MM.1S (cell line): Measurements from ENCODE around the gene FGD4.

Experiments used
- DNase-seq: peaks from one replicate; pipeline ENCODE4 v3.0.0-alpha.2; 2015
- H2AFZ ChIP-seq: fragments of 300-600 bp; sonication (generic); 2 replicates; pipeline ENCODE4 v1.6.0; 2016; ENCODE audit warnings: antibody characterized with exemption, low read length
- H3F3A ChIP-seq: fragments of 300-600 bp; sonication (generic); 2 replicates; pipeline ENCODE4 v1.6.1; 2016; ENCODE audit warnings: mild to moderate bottlenecking, antibody characterized with exemption, low read length, moderate library complexity, mixed read lengths; ENCODE audit not compliant: insufficient read depth
- H3K27ac ChIP-seq: fragments of 300-600 bp; sonication (generic); 2 replicates; pipeline ENCODE4 v1.5.1; 2016; ENCODE audit warnings: mild to moderate bottlenecking, low read length
- H3K27me3 ChIP-seq: fragments of 300-600 bp; sonication (generic); replicated peaks from 2 replicates; pipeline ENCODE4 v1.6.0; 2016; ENCODE audit warnings: low read length; ENCODE audit not compliant: insufficient read depth
- H3K36me3 ChIP-seq: fragments of 300-600 bp; sonication (generic); replicated peaks from 2 replicates; pipeline ENCODE4 v1.6.1; 2016; ENCODE audit warnings: mild to moderate bottlenecking, low read length, mixed read lengths; ENCODE audit not compliant: insufficient read depth
- H3K4me1 ChIP-seq: fragments of 300-600 bp; sonication (generic); 2 replicates; pipeline ENCODE4 v1.6.1; 2016; ENCODE audit warnings: low read length, mixed read lengths
- H3K4me2 ChIP-seq: fragments of 300-600 bp; sonication (generic); 2 replicates; pipeline ENCODE4 v1.6.0; 2016; ENCODE audit warnings: low read depth, low read length
- H3K4me3 ChIP-seq: fragments of 300-600 bp; sonication (generic); 2 replicates; pipeline ENCODE4 v1.5.1; 2016; ENCODE audit warnings: low read length, mixed read lengths
- H3K79me2 ChIP-seq: fragments of 300-600 bp; sonication (generic); 2 replicates; pipeline ENCODE4 v1.6.1; 2016; ENCODE audit warnings: mixed run types, low read length, mixed read lengths
- H3K9ac ChIP-seq: fragments of 300-600 bp; sonication (generic); 2 replicates; pipeline ENCODE4 v1.6.1; 2016; ENCODE audit warnings: low read length, mixed read lengths
- H3K9me2 ChIP-seq: fragments of 300-600 bp; sonication (generic); replicated peaks from 2 replicates; pipeline ENCODE4 v1.6.1; 2016; ENCODE audit warnings: mild to moderate bottlenecking, low read length, mixed read lengths; ENCODE audit not compliant: insufficient read depth
- H3K9me3 ChIP-seq: fragments of 300-600 bp; sonication (generic); replicated peaks from 2 replicates; pipeline ENCODE4 v1.6.1; 2016; ENCODE audit warnings: mild to moderate bottlenecking, low read length, mixed read lengths; ENCODE audit not compliant: insufficient read depth
- H4K20me1 ChIP-seq: fragments of 300-600 bp; sonication (generic); 2 replicates; pipeline ENCODE4 v1.6.1; 2016; ENCODE audit warnings: mild to moderate bottlenecking, low read length, moderate library complexity, mixed read lengths; ENCODE audit not compliant: insufficient read depth
- EZH2 ChIP-seq: fragments of 300-600 bp; sonication (generic); optimal IDR thresholded peaks from 2 replicates; pipeline ENCODE3; 2017; ENCODE audit warnings: low read depth, mild to moderate bottlenecking, antibody characterized with exemption, low read length, mixed read lengths
- EZH2phosphoT487 ChIP-seq: fragments of 300-600 bp; sonication (generic); IDR thresholded peaks from 2 replicates; pipeline ENCODE4 v1.6.1; 2018; ENCODE audit warnings: antibody characterized with exemption, low read length
- TF ChIP-seq, protein P1 (sequence below): fragments of 300-600 bp; sonication (generic); IDR thresholded peaks from 2 replicates; pipeline ENCODE4 v1.5.1; 2016; ENCODE audit warnings: antibody characterized with exemption, low read length, mixed read lengths

Gene FGD4

DNA sequence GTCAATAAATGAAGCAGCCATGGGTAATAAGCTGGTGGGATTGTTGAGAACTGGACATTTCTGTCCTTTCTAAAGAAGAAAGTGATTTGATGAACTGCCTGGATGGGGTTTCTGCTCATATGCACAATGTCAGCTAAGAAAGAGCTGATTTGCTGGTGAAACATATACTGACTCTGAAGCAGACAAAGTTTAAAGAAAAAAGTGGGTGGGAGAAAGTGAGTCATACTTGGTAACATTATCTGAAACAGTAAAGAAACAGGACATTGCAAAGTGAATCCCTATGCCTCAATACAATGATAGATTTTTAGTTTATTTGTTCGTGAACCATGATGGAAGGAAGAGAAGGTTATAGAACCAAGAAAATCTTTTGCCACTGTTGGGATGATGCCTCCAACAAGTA is 184.2 kb downstream of the FGD4 start:
- no peak for TF ChIP-seq EZH2phosphoT487
- no peak overlapping the region for H3K4me3 ChIP-seq
- H3K36me3 ChIP-seq: peaks cover 11% of the 10 kb centered on the region; the same call in 1 of the 2 replicates
- H3K9ac ChIP-seq: no peak overlapping the region
- no peaks in the 10 kb centered on the region for H3F3A ChIP-seq
- no peaks in the 10 kb centered on the region for H3K9me3 ChIP-seq
- H3K27ac ChIP-seq: no peak overlapping the region
- H3K27me3 ChIP-seq: no peaks in the 10 kb centered on the region
- DNase-seq: no peak
- H3K9me2 ChIP-seq: no peaks in the 10 kb centered on the region
- no peaks in the 10 kb centered on the region for H4K20me1 ChIP-seq
- H3K4me2 ChIP-seq: no peak overlapping the region
- peaks cover 53% of the 10 kb centered on the region for H3K79me2 ChIP-seq
- no peaks in the 10 kb centered on the region for H3K4me1 ChIP-seq
- H2AFZ ChIP-seq: no peak overlapping the region

DNA sequence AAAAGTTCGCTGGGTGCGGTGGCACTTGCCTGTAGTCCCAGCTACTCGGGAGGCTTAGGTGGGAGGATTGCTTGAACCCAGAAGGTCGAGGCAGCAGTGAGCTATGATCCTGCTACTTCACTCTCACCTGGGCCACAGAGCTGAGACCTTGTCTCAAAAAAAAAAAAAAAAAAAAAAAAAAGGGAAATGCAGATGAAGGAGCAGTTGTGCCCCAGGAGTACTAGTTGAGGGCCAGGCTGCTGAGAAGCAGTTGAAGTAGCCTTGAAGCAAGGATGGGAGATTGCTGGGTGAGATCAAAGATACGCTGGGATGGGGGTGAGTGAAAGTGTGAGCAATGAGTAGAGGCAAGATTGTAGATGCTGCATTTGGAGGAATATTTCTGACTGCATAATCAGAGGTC is 186.3 kb downstream of the FGD4 start:
- no peaks in the 10 kb centered on the region for H3K27me3 ChIP-seq
- H3K9me2 ChIP-seq: no peaks in the 10 kb centered on the region
- DNase-seq: no peak
- H3K4me1 ChIP-seq: no peaks in the 10 kb centered on the region
- 0 out of 2 replicates have a peak, but pooled peaks cover 7% of the 10 kb centered on the region for H3K36me3 ChIP-seq
- no peaks in the 10 kb centered on the region for H3K9me3 ChIP-seq
- H3F3A ChIP-seq: no peaks in the 10 kb centered on the region
- H3K4me3 ChIP-seq: no peak overlapping the region
- H3K9ac ChIP-seq: no peak overlapping the region
- no peak for TF ChIP-seq EZH2
- TF ChIP-seq, protein P1, sequence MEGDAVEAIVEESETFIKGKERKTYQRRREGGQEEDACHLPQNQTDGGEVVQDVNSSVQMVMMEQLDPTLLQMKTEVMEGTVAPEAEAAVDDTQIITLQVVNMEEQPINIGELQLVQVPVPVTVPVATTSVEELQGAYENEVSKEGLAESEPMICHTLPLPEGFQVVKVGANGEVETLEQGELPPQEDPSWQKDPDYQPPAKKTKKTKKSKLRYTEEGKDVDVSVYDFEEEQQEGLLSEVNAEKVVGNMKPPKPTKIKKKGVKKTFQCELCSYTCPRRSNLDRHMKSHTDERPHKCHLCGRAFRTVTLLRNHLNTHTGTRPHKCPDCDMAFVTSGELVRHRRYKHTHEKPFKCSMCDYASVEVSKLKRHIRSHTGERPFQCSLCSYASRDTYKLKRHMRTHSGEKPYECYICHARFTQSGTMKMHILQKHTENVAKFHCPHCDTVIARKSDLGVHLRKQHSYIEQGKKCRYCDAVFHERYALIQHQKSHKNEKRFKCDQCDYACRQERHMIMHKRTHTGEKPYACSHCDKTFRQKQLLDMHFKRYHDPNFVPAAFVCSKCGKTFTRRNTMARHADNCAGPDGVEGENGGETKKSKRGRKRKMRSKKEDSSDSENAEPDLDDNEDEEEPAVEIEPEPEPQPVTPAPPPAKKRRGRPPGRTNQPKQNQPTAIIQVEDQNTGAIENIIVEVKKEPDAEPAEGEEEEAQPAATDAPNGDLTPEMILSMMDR: no peak
- TF ChIP-seq EZH2phosphoT487: no peak
- no peak overlapping the region for H3K27ac ChIP-seq
- peaks cover 48% of the 10 kb centered on the region for H3K79me2 ChIP-seq
- no peak overlapping the region for H3K4me2 ChIP-seq
- H2AFZ ChIP-seq: no peak overlapping the region
- no peaks in the 10 kb centered on the region for H4K20me1 ChIP-seq

DNA sequence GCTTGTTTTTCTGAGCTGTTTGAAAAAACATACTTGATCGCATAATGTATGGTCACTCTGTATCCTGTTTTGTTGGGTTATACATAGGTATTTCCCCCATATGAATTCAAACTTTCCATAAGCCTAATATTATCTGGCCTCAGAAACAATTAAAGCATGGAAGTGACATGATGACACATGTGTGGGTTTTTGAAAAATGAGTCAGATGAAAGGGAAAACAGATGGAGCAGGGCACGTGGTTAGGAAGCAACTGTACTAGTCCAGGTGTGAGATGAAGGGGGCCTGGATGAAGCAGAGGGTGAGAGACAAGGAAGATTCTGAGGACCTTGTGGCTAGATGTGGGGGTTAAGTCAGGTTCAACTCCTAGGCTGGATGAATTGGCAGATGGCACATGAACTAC is 187.0 kb downstream of the FGD4 start:
- H2AFZ ChIP-seq: no peak overlapping the region
- H4K20me1 ChIP-seq: no peaks in the 10 kb centered on the region
- no peak overlapping the region for H3K4me3 ChIP-seq
- no peak overlapping the region for H3K27ac ChIP-seq
- no peak overlapping the region for H3K9ac ChIP-seq
- H3F3A ChIP-seq: no peaks in the 10 kb centered on the region
- peaks cover 45% of the 10 kb centered on the region for H3K79me2 ChIP-seq
- no peaks in the 10 kb centered on the region for H3K4me1 ChIP-seq
- H3K27me3 ChIP-seq: no peaks in the 10 kb centered on the region
- no peaks in the 10 kb centered on the region for H3K9me3 ChIP-seq
- DNase-seq: no peak
- H3K9me2 ChIP-seq: no peaks in the 10 kb centered on the region
- H3K36me3 ChIP-seq: peaks cover 9% of the 10 kb centered on the region; the same call in 1 of the 2 replicates
- H3K4me2 ChIP-seq: no peak overlapping the region
- TF ChIP-seq EZH2phosphoT487 (no peak), EZH2 (no peak)
- TF ChIP-seq, protein P1: no peak

DNA sequence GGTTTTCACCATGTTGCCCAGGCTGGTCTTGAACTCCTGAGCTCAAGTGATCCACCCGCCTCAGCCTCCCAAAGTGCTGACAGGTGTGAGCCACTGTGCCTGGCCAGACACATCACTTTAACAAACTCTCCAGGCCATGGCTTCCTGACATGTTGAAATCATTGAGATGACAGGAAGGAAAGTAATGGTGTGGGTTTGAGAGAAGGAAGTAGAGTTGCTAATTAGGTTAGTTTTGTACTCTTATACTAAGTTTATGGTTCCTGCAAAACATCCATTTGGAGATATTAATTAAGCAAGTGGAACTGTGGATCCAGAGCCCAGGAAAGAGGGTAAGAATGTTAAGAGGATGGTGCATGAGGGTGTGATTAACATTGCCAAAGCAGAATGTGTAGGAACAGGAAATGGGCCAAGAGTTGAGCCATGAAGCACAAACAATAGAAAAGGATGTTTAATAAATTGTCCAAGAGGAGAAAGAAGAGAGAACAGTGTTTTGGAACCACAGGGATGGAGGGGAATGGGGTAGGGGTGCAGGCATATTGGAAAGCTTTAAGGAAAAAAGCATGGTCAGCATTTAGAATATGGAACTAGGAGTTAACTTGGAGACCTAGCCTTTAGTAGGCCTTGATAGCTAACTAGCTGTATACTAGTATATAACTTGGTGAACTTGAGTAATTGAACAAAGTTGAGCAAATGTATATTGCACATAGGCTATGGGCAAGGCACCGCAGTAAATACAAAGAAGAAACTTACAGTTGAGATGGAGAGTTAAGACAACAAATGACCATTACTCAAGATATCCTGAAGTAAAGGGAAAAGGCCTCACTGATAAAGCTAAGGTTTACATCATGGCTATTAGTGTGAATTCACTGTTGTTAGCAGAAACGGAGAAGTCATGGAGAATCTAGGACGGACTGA is 188.5 kb downstream of the FGD4 start:
- H4K20me1 ChIP-seq: no peaks in the 10 kb centered on the region
- no peak overlapping the region for H2AFZ ChIP-seq
- H3K79me2 ChIP-seq: peaks cover 37% of the 10 kb centered on the region
- no peak overlapping the region for H3K27ac ChIP-seq
- H3K9me3 ChIP-seq: no peaks in the 10 kb centered on the region
- no peak for TF ChIP-seq EZH2
- TF ChIP-seq, protein P1: no peak
- DNase-seq: no peak
- H3K4me1 ChIP-seq: no peaks in the 10 kb centered on the region
- H3K9ac ChIP-seq: no peak overlapping the region
- peaks cover 10% of the 10 kb centered on the region; the same call in 1 of the 2 replicates for H3K36me3 ChIP-seq
- H3F3A ChIP-seq: no peaks in the 10 kb centered on the region
- no peaks in the 10 kb centered on the region for H3K27me3 ChIP-seq
- H3K4me2 ChIP-seq: no peak overlapping the region
- no peaks in the 10 kb centered on the region for H3K9me2 ChIP-seq
- no peak overlapping the region for H3K4me3 ChIP-seq
